Upper lobe of right lung (tissue), 1 donor: Measurements from ENCODE around the gene SPRY4. TPM values are rescaled to one million over a fixed set of nuclear protein-coding genes. Genes with fewer than 3 reads are reported as not detected.
"Not testable (repeated sequence)": the region's sequence is repeated elsewhere in the genome, so short reads cannot be mapped to it uniquely, and the experiment has no call there.

Experiments used
- ATAC-seq: fragments of 200-7000 bp; cut with Tn5 transposase; one replicate; pipeline ENCODE4 v1.9.1; 2020; ENCODE audit warnings: mild to moderate bottlenecking, moderate library complexity
- DNase-seq: peaks from one replicate; pipeline ENCODE4 v3.0.0-alpha.2; 2020
- H3K27ac ChIP-seq: fragments of 200-600 bp; one replicate; pipeline ENCODE4 v1.8.0; 2022
- H3K27me3 ChIP-seq: fragments of 200-600 bp; one replicate; pipeline ENCODE4 v1.8.0; 2022; ENCODE audit warnings: mild to moderate bottlenecking
- H3K36me3 ChIP-seq: fragments of 200-600 bp; one replicate; pipeline ENCODE4 v1.8.0; 2022
- H3K4me1 ChIP-seq: fragments of 200-600 bp; one replicate; pipeline ENCODE4 v1.8.0; 2022
- H3K4me3 ChIP-seq: fragments of 200-600 bp; one replicate; pipeline ENCODE4 v1.8.0; 2022; ENCODE audit warnings: mild to moderate bottlenecking
- H3K9me3 ChIP-seq: fragments of 200-600 bp; one replicate; pipeline ENCODE4 v1.8.0; 2022
- intact Hi-C: fragments of 100-400 bp; cut with DNase I; formaldehyde crosslinking; loops from one replicate; pipeline ENCODE4 v1.11.0; 2022
- total RNA-seq: library from RNA; stranded (reverse); fragmentation: NEBNext Ultra II Directional; extraction: Animal tissue kit (Norgen Biotek cat#: 25700); gene quantifications from one replicate; pipeline ENCODE4 v1.2.1, GENCODE V29; 2021
- TF ChIP-seq, protein P1 (sequence below): fragments of 200-600 bp; IDR thresholded peaks from one replicate; pipeline ENCODE4 v1.8.0; 2022; ENCODE audit warnings: antibody characterized with exemption
- donor health status: DM: no; HTN: yes; CAD: no; lungs with severe emphysema.

SPRY4 gene
- total RNA-seq, 1 donor from 2014 or later = 89.8 TPM

DNA sequence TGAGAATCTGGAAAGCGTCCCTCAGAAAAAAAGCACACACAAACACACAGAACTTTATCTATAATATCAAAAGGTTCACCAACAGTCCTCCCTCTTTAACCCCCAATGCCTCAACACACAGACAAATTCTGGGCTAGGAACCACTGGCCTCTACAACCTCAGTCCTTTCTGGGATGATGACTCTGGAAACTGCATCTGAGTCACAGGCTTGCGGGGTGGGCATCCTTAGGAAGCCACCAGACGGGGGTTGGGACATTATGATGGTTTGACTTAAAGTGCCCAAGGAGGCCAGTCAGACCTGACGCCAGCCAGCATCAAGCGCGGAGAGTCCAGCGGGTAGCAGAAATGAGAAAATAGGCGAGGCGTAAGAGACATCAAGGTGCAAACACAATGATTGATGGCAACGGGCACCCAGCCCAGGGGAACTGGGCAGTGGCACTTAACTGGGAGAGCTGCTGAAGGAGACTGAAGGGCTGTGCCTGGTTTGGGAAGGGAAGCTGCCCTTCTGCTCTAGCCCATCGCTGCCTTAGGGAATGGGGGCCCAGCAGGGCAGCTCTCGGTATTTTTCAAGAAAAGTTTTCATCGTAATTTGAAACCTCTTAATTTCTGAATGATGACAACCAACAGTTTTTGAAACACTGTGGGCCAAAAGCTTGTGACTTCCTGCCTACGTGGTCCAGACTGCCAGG, 20.7 kb downstream of the SPRY4 start:
- Histone ChIP-seq H3K4me3 (no peak overlapping the region), H3K9me3 (no peaks in the 10 kb centered on the region), H3K36me3 (no peaks in the 10 kb centered on the region), H3K27me3 (no peaks in the 10 kb centered on the region), H3K4me1 (no peaks in the 10 kb centered on the region), H3K27ac (no peak overlapping the region)
- intact Hi-C loops = no loop called here
- ATAC-seq = peak; percentile 15
- TF ChIP-seq, protein P1, sequence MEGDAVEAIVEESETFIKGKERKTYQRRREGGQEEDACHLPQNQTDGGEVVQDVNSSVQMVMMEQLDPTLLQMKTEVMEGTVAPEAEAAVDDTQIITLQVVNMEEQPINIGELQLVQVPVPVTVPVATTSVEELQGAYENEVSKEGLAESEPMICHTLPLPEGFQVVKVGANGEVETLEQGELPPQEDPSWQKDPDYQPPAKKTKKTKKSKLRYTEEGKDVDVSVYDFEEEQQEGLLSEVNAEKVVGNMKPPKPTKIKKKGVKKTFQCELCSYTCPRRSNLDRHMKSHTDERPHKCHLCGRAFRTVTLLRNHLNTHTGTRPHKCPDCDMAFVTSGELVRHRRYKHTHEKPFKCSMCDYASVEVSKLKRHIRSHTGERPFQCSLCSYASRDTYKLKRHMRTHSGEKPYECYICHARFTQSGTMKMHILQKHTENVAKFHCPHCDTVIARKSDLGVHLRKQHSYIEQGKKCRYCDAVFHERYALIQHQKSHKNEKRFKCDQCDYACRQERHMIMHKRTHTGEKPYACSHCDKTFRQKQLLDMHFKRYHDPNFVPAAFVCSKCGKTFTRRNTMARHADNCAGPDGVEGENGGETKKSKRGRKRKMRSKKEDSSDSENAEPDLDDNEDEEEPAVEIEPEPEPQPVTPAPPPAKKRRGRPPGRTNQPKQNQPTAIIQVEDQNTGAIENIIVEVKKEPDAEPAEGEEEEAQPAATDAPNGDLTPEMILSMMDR = no peak
- no peak for DNase-seq

DNA sequence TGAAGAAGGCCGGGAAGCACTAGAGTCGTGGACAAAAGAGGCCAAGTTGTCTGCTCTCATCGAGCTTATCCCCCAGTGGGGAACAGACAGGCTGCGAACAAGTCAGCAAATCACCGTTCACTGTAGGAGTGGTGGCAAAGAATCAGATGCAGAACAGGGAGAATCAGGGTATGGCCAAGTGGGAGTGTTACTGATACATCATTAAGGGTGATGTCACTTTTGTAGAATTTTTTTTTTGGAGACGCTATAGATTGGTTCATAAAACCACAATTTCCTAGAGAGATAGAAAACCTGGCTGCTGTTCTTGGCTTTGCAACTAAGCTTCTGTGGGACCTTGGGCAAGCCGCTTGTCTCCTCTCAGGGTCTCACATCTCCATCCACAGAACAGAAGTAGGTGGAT, 21.3 kb downstream of the SPRY4 start:
- no peak overlapping the region for H3K4me3 ChIP-seq
- TF ChIP-seq, protein P1 = no peak
- H3K27ac ChIP-seq = no peak overlapping the region
- no peaks in the 10 kb centered on the region for H3K27me3 ChIP-seq
- no peak for ATAC-seq
- H3K4me1 ChIP-seq = no peaks in the 10 kb centered on the region
- H3K9me3 ChIP-seq = no peaks in the 10 kb centered on the region
- H3K36me3 ChIP-seq = no peaks in the 10 kb centered on the region
- intact Hi-C loops = no loop called here
- DNase-seq = no peak

DNA sequence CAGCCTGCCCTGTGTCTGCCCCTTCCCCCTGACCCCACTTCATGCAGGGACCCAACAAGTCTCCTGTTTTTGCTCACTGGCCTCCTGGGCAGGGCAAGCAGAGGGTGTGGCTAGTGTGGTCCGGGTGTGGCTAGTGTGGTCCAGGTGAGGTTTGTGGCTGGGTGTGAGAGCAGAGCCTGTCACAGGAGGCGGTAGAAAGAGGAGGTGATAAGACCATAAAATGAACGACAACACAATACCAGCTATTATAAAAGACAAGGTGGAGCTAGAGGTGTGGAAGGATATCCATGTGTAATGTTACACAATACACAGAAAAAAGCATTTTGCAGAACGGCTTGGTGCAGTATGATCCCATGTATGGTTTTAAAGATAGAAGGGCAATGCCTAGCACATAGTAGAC, 23.3 kb downstream of the SPRY4 start:
- TF ChIP-seq, protein P1 = no peak
- intact Hi-C loops = no loop called here
- no peaks in the 10 kb centered on the region for H3K27me3 ChIP-seq
- peaks cover 8% of the 10 kb centered on the region for H3K4me1 ChIP-seq
- no peaks in the 10 kb centered on the region for H3K9me3 ChIP-seq
- ATAC-seq = no peak
- no peak overlapping the region for H3K27ac ChIP-seq
- H3K4me3 ChIP-seq = no peak overlapping the region
- no peak for DNase-seq
- no peaks in the 10 kb centered on the region for H3K36me3 ChIP-seq

DNA sequence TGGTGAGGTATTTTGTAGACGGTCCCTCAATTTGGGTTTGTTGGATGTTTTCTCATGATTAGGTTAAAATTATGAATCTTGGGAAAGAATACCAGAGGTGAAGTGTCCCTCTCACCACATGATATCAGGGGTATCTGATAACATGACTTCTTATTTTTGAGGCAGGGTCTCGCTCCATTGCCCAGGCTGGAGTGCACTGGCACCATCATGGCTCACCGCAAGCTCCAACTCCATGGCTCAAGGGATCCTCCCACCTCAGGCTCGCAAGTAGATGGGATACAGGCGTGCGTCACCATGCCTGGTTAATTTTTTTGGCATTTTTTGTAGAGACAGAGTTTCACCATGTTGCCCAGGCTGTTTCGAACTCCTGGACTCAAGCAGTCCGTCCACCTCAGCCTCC, 24.1 kb downstream of the SPRY4 start:
- DNase-seq (no peak), ATAC-seq (no peak)
- Histone ChIP-seq H3K27ac (no peak overlapping the region), H3K9me3 (no peaks in the 10 kb centered on the region), H3K27me3 (no peaks in the 10 kb centered on the region), H3K4me1 (peaks cover 15% of the 10 kb centered on the region), H3K36me3 (no peaks in the 10 kb centered on the region), H3K4me3 (no peak overlapping the region)
- TF ChIP-seq, protein P1 = no peak
- intact Hi-C loops = no loop called here

DNA sequence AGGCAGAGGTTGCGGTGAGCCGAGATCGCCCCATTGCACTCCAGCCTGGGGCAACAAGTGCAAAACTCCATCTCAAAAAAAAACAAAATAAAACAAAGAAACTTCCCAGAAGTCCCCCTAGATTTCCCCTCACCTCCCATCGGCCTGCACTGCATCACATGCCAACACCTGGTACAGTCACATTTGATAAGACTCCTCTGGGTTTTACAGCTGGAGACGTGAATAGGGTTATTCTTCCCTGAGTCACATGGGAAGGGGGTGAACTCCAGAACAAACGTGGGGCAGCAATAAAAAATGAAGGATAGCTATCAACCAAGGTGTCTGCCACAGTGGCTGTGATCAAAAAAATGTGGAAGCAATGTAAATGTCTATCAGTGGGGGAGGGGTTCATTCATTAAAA, 26.0 kb downstream of the SPRY4 start:
- intact Hi-C loops = no loop called here
- TF ChIP-seq, protein P1 = no peak
- no peak for DNase-seq

DNA sequence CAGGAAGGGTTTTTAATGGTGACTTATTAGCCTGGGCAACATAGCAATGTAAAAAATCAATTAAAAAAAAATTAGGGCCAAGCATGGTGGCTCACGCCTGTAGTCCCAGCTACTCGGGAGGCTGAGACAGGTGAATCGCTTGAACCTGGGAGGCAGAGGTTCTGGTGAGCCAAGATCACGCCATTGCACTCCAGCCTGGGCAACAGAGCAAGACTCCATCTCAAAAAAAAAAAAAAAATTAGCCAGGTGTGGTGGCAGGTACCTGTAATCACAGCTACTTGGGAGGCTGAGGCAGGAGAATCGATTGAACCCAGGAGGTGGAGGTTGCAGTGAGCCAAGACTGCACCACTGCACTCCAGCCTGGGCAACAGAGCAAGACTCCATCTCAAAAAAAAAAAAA, 27.0 kb downstream of the SPRY4 start:
- ATAC-seq, intact Hi-C loops, H3K27ac ChIP-seq, H3K36me3 ChIP-seq, DNase-seq, H3K27me3 ChIP-seq, H3K4me3 ChIP-seq, H3K9me3 ChIP-seq: not testable (repeated sequence)
- peaks cover 15% of the 10 kb centered on the region for H3K4me1 ChIP-seq

More for the DNA sequence above, 26.0 kb downstream of the SPRY4 start:
- Histone ChIP-seq H3K36me3 (no peaks in the 10 kb centered on the region), H3K27me3 (no peaks in the 10 kb centered on the region), H3K4me3 (no peak overlapping the region), H3K27ac (no peak overlapping the region), H3K4me1 (peaks cover 15% of the 10 kb centered on the region), H3K9me3 (no peaks in the 10 kb centered on the region)
- ATAC-seq = no peak
